GM23338 (cell line): ENCODE measurements around the gene SPINK14. TPM values are rescaled to one million over a fixed set of nuclear protein-coding genes. Genes with fewer than 3 reads are reported as not detected.

Experiments used
- ATAC-seq: fragments of 200-7000 bp; cut with Tn5 transposase; 3 replicates; pipeline ENCODE4 v1.9.1; 2020
- DNase-seq: peaks from one replicate; pipeline ENCODE4 v3.0.0-alpha.2; 2015; ENCODE audit warnings: low spot score
- H2AFZ ChIP-seq: fragments of 200-600 bp; sonication (generic); 2 replicates; pipeline ENCODE4 v1.8.0; 2016; ENCODE audit warnings: antibody characterized with exemption, mild to moderate bottlenecking, moderate library complexity
- H3F3A ChIP-seq: fragments of 200-600 bp; sonication (generic); replicated peaks from 2 replicates; pipeline ENCODE4 v1.8.0; 2017; ENCODE audit warnings: antibody characterized with exemption, mixed run types, low read depth
- H3K27ac ChIP-seq: fragments of 200-600 bp; sonication (generic); 2 replicates; pipeline ENCODE4 v1.6.1; 2016; ENCODE audit warnings: low read depth
- H3K27me3 ChIP-seq: fragments of 200-600 bp; sonication (generic); 2 replicates; pipeline ENCODE4 v1.8.0; 2016; ENCODE audit warnings: mild to moderate bottlenecking, mixed run types, moderate library complexity; ENCODE audit not compliant: insufficient read depth
- H3K36me3 ChIP-seq: fragments of 200-600 bp; sonication (generic); 2 replicates; pipeline ENCODE4 v1.8.0; 2016; ENCODE audit warnings: mild to moderate bottlenecking; ENCODE audit not compliant: insufficient read depth
- H3K4me1 ChIP-seq: fragments of 200-600 bp; sonication (generic); 2 replicates; pipeline ENCODE4 v1.8.0; 2016; ENCODE audit warnings: mild to moderate bottlenecking, moderate library complexity; ENCODE audit not compliant: insufficient read depth
- H3K4me2 ChIP-seq: fragments of 200-600 bp; sonication (generic); 2 replicates; pipeline ENCODE4 v1.7.1; 2017; ENCODE audit warnings: mixed run types
- H3K4me3 ChIP-seq: fragments of 200-600 bp; sonication (generic); 2 replicates; pipeline ENCODE4 v1.6.1; 2016; ENCODE audit warnings: mixed run types
- H3K79me2 ChIP-seq: fragments of 200-600 bp; sonication (generic); replicated peaks from 2 replicates; pipeline ENCODE4 v1.8.0; 2017; ENCODE audit warnings: mild to moderate bottlenecking; ENCODE audit not compliant: insufficient read depth
- H3K9me2 ChIP-seq: fragments of 200-600 bp; sonication (generic); 2 replicates; pipeline ENCODE4 v1.8.0; 2017; ENCODE audit not compliant: insufficient read depth
- H4K20me1 ChIP-seq: fragments of 200-600 bp; sonication (generic); replicated peaks from 2 replicates; pipeline ENCODE4 v1.8.0; 2017; ENCODE audit warnings: mild to moderate bottlenecking; ENCODE audit not compliant: insufficient read depth
- H3K27ac Mint-ChIP-seq: 2 replicates; pipeline ENCODE4 v1.8.0; 2020; ENCODE audit warnings: inconsistent platforms, mild to moderate bottlenecking, moderate library complexity, mixed read lengths
- H3K27me3 Mint-ChIP-seq: 3 replicates; pipeline ENCODE4 v1.8.0; 2022; ENCODE audit warnings: low read depth, mild to moderate bottlenecking, moderate library complexity, mixed read lengths, inconsistent platforms; ENCODE audit not compliant: insufficient read depth, poor library complexity
- H3K36me3 Mint-ChIP-seq: 3 replicates; pipeline ENCODE4 v1.8.0; 2021; ENCODE audit warnings: low read depth, mild to moderate bottlenecking, inconsistent platforms, moderate library complexity, mixed read lengths
- H3K4me1 Mint-ChIP-seq: 3 replicates; pipeline ENCODE4 v1.8.0; 2020; ENCODE audit warnings: mild to moderate bottlenecking, inconsistent platforms, mixed read lengths
- H3K4me3 Mint-ChIP-seq: 3 replicates; pipeline ENCODE4 v1.8.0; 2021; ENCODE audit warnings: moderate library complexity, mild to moderate bottlenecking, inconsistent platforms, mixed read lengths
- H3K9me3 Mint-ChIP-seq: 3 replicates; pipeline ENCODE4 v1.8.0; 2020; ENCODE audit warnings: moderate library complexity, mild to moderate bottlenecking, inconsistent platforms, mixed read lengths
- CREB1 ChIP-seq: fragments of 250-450 bp; sonication (Bioruptor Pico); IDR thresholded peaks from 2 replicates; pipeline ENCODE4 v1.5.0; 2020; ENCODE audit warnings: low read depth, mild to moderate bottlenecking, moderate library complexity
- ETS1 ChIP-seq: IDR thresholded peaks from 2 replicates; pipeline ENCODE4 v1.6.1; 2016; ENCODE audit warnings: antibody characterized with exemption
- EZH2 ChIP-seq: fragments of 200-600 bp; sonication (generic); IDR thresholded peaks from one replicate; pipeline ENCODE4 v1.8.0; 2017; ENCODE audit warnings: antibody characterized with exemption, mild to moderate bottlenecking, low read depth; ENCODE audit not compliant: unreplicated experiment
- EZH2phosphoT487 ChIP-seq: fragments of 200-600 bp; sonication (generic); IDR thresholded peaks from one replicate; pipeline ENCODE4 v1.8.1; 2018; ENCODE audit warnings: antibody characterized with exemption; ENCODE audit not compliant: unreplicated experiment
- JUNB ChIP-seq: IDR thresholded peaks from one replicate; pipeline ENCODE4 v1.6.1; 2016; ENCODE audit warnings: antibody characterized with exemption; ENCODE audit not compliant: unreplicated experiment
- NANOG ChIP-seq: IDR thresholded peaks from 2 replicates; pipeline ENCODE4 v1.6.1; 2016; ENCODE audit warnings: antibody characterized with exemption, borderline replicate concordance
- POLR2AphosphoS5 ChIP-seq: IDR thresholded peaks from 2 replicates; pipeline ENCODE4 v1.6.1; 2016; ENCODE audit warnings: antibody characterized with exemption, low read depth
- STAT1 ChIP-seq: IDR thresholded peaks from one replicate; pipeline ENCODE4 v1.6.1; 2016; ENCODE audit warnings: antibody characterized with exemption; ENCODE audit not compliant: unreplicated experiment
- ZNF331 ChIP-seq: fragments of 250-450 bp; sonication (Bioruptor Pico); IDR thresholded peaks from 2 replicates; pipeline ENCODE4 v1.5.0; 2020; ENCODE audit warnings: low read depth, mild to moderate bottlenecking, moderate library complexity
- polyA plus RNA-seq: library from polyadenylated mRNA; unstranded; fragments of >200 nt; fragmentation: Nextera tagmentation; extraction: Ambion mirVana; gene quantifications from 2 replicates; pipeline ENCODE4 v1.2.1, GENCODE V29; 2016
- total RNA-seq: library from RNA; depleted of rRNA; stranded (reverse); fragments of >200 nt; shearing (Covaris generic); gene quantifications from 2 replicates; pipeline ENCODE4 v1.2.3, GENCODE V29; 2014
- TF ChIP-seq, protein P1 (sequence below): fragments of 250-450 bp; sonication (Bioruptor Pico); IDR thresholded peaks from 2 replicates; pipeline ENCODE4 v1.5.0; 2020; ENCODE audit warnings: mild to moderate bottlenecking, moderate library complexity
- TF ChIP-seq, protein P2 (sequence below), 2 experiments: fragments of 200-600 bp in 1 of 2; sonication (generic) in 1 of 2; conservative IDR thresholded peaks; 2 replicates each; pipeline versions ENCODE4 v1.5.1 to v1.6.1; 2016 to 2017; ENCODE audit warnings: antibody characterized with exemption in 2 of 2, low read depth in 2 of 2, mild to moderate bottlenecking in 2 of 2, moderate library complexity in 1 of 2

SPINK14 gene
- total and polyA plus RNA-seq, 2 experiments from 2014 or later = not detected

DNA sequence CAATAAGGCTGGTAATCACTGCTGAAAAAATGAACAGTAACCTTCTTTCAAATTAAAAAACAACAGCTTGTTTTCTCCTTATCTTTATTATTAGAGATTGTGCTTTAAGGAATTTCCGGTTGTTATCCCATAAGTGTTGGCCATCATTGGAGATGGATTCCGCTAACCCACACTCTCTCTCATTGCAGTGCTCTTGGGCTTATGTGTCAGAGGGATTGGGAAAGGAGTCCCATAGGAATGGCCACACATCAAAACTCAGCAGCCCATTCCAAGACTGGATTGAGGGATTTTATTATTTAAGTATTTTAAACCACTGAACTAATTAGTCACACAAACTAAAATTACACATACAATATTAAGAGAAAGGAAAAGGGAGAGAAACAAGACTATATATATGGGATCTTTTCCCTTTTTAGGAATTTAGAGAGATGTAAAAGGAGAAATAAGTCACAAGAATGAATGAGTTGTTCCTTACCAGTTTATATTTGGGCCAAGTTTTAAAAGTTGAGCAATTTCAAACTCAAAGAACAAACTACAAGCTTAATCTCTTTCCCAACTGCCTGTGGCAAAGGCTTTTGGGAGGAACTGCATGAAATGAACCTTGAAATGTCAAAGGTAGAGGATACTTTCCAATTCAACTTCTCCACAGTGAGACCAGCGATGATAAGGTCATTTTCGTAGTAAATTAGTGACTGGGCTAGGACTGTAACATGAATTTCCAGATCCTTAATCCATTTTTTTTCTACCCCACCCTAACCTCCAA is 36.9 kb downstream of the SPINK14 start:
- Mint-ChIP-seq H3K9me3 (no peaks in the 10 kb centered on the region), H3K27ac (no peak overlapping the region), H3K4me3 (no peak overlapping the region), H3K36me3 (no peaks in the 10 kb centered on the region), H3K27me3 (no peaks in the 10 kb centered on the region), H3K4me1 (no peaks in the 10 kb centered on the region)
- Histone ChIP-seq H3K4me2 (no peak overlapping the region), H2AFZ (no peak overlapping the region), H3K9me2 (no peaks in the 10 kb centered on the region), H3K4me3 (no peak overlapping the region), H3K79me2 (no peaks in the 10 kb centered on the region), H3K4me1 (no peaks in the 10 kb centered on the region), H3K27ac (no peak overlapping the region), H3K36me3 (no peaks in the 10 kb centered on the region), H3K27me3 (no peaks in the 10 kb centered on the region), H3F3A (no peaks in the 10 kb centered on the region), H4K20me1 (no peaks in the 10 kb centered on the region)
- no peak for DNase-seq
- ATAC-seq = no peak
- TF ChIP-seq STAT1 (no peak), CREB1 (no peak), EZH2 (no peak), JUNB (no peak), POLR2AphosphoS5 (no peak), NANOG (no peak), ETS1 (no peak)

- Histone ChIP-seq H3K4me1 (no peaks in the 10 kb centered on the region), H3K36me3 (no peaks in the 10 kb centered on the region), H2AFZ (no peak overlapping the region), H3K4me2 (no peak overlapping the region), H3K4me3 (no peak overlapping the region), H3K79me2 (no peaks in the 10 kb centered on the region), H4K20me1 (no peaks in the 10 kb centered on the region), H3F3A (no peaks in the 10 kb centered on the region), H3K27ac (no peak overlapping the region), H3K27me3 (no peaks in the 10 kb centered on the region), H3K9me2 (no peaks in the 10 kb centered on the region)
- Mint-ChIP-seq H3K9me3 (no peaks in the 10 kb centered on the region), H3K27me3 (no peaks in the 10 kb centered on the region), H3K36me3 (no peaks in the 10 kb centered on the region), H3K4me1 (no peaks in the 10 kb centered on the region), H3K27ac (no peak overlapping the region), H3K4me3 (no peak overlapping the region)
- DNase-seq = no peak
- no peak for ATAC-seq
- TF ChIP-seq, protein P1, sequence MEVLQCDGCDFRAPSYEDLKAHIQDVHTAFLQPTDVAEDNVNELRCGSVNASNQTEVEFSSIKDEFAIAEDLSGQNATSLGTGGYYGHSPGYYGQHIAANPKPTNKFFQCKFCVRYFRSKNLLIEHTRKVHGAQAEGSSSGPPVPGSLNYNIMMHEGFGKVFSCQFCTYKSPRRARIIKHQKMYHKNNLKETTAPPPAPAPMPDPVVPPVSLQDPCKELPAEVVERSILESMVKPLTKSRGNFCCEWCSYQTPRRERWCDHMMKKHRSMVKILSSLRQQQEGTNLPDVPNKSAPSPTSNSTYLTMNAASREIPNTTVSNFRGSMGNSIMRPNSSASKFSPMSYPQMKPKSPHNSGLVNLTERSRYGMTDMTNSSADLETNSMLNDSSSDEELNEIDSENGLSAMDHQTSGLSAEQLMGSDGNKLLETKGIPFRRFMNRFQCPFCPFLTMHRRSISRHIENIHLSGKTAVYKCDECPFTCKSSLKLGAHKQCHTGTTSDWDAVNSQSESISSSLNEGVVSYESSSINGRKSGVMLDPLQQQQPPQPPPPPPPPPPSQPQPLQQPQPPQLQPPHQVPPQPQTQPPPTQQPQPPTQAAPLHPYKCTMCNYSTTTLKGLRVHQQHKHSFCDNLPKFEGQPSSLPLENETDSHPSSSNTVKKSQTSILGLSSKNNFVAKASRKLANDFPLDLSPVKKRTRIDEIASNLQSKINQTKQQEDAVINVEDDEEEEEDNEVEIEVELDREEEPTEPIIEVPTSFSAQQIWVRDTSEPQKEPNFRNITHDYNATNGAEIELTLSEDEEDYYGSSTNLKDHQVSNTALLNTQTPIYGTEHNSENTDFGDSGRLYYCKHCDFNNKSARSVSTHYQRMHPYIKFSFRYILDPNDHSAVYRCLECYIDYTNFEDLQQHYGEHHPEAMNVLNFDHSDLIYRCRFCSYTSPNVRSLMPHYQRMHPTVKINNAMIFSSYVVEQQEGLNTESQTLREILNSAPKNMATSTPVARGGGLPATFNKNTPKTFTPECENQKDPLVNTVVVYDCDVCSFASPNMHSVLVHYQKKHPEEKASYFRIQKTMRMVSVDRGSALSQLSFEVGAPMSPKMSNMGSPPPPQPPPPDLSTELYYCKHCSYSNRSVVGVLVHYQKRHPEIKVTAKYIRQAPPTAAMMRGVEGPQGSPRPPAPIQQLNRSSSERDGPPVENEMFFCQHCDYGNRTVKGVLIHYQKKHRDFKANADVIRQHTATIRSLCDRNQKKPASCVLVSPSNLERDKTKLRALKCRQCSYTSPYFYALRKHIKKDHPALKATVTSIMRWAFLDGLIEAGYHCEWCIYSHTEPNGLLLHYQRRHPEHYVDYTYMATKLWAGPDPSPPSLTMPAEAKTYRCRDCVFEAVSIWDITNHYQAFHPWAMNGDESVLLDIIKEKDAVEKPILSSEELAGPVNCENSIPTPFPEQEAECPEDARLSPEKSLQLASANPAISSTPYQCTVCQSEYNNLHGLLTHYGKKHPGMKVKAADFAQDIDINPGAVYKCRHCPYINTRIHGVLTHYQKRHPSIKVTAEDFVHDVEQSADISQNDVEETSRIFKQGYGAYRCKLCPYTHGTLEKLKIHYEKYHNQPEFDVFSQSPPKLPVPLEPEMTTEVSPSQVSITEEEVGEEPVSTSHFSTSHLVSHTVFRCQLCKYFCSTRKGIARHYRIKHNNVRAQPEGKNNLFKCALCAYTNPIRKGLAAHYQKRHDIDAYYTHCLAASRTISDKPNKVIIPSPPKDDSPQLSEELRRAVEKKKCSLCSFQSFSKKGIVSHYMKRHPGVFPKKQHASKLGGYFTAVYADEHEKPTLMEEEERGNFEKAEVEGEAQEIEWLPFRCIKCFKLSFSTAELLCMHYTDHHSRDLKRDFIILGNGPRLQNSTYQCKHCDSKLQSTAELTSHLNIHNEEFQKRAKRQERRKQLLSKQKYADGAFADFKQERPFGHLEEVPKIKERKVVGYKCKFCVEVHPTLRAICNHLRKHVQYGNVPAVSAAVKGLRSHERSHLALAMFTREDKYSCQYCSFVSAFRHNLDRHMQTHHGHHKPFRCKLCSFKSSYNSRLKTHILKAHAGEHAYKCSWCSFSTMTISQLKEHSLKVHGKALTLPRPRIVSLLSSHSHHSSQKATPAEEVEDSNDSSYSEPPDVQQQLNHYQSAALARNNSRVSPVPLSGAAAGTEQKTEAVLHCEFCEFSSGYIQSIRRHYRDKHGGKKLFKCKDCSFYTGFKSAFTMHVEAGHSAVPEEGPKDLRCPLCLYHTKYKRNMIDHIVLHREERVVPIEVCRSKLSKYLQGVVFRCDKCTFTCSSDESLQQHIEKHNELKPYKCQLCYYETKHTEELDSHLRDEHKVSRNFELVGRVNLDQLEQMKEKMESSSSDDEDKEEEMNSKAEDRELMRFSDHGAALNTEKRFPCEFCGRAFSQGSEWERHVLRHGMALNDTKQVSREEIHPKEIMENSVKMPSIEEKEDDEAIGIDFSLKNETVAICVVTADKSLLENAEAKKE (CRISPR knock-in tag) = no peak
- TF ChIP-seq NANOG (no peak), JUNB (no peak), CREB1 (no peak), POLR2AphosphoS5 (no peak), ZNF331 (CRISPR knock-in tag) (no peak), EZH2phosphoT487 (no peak)
- TF ChIP-seq, protein P2, sequence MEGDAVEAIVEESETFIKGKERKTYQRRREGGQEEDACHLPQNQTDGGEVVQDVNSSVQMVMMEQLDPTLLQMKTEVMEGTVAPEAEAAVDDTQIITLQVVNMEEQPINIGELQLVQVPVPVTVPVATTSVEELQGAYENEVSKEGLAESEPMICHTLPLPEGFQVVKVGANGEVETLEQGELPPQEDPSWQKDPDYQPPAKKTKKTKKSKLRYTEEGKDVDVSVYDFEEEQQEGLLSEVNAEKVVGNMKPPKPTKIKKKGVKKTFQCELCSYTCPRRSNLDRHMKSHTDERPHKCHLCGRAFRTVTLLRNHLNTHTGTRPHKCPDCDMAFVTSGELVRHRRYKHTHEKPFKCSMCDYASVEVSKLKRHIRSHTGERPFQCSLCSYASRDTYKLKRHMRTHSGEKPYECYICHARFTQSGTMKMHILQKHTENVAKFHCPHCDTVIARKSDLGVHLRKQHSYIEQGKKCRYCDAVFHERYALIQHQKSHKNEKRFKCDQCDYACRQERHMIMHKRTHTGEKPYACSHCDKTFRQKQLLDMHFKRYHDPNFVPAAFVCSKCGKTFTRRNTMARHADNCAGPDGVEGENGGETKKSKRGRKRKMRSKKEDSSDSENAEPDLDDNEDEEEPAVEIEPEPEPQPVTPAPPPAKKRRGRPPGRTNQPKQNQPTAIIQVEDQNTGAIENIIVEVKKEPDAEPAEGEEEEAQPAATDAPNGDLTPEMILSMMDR (conservative IDR thresholded peaks at IDR 0.05; ENCODE audit: low read depth in 2 of 2) = no peak
Measured at GRCh38 chr5:148205865-148206264, 37.5 kb downstream of the SPINK14 start.
